Stimulated activated naive CD8-positive, alpha-beta T cell treated with anti-CD3 and anti-CD28 coated beads, Interleukin-15, Interleukin-2, amounts not matched to agents 100 U/mL and 50 U/mL, for 24 hours (primary cell): ENCODE measurements around the gene CEP85.

Experiments
- ATAC-seq: fragments of 150-1000 bp; cut with Tn5 transposase; one replicate; pipeline ENCODE4 v1.10.0; 2021
- DNase-seq: peaks from one replicate; pipeline ENCODE4 v3.0.0; 2021

CEP85 gene, protein sequence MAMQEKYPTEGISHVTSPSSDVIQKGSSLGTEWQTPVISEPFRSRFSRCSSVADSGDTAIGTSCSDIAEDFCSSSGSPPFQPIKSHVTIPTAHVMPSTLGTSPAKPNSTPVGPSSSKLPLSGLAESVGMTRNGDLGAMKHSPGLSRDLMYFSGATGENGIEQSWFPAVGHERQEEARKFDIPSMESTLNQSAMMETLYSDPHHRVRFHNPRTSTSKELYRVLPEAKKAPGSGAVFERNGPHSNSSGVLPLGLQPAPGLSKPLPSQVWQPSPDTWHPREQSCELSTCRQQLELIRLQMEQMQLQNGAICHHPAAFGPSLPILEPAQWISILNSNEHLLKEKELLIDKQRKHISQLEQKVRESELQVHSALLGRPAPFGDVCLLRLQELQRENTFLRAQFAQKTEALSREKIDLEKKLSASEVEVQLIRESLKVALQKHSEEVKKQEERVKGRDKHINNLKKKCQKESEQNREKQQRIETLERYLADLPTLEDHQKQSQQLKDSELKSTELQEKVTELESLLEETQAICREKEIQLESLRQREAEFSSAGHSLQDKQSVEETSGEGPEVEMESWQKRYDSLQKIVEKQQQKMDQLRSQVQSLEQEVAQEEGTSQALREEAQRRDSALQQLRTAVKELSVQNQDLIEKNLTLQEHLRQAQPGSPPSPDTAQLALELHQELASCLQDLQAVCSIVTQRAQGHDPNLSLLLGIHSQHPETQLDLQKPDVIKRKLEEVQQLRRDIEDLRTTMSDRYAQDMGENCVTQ

DNA sequence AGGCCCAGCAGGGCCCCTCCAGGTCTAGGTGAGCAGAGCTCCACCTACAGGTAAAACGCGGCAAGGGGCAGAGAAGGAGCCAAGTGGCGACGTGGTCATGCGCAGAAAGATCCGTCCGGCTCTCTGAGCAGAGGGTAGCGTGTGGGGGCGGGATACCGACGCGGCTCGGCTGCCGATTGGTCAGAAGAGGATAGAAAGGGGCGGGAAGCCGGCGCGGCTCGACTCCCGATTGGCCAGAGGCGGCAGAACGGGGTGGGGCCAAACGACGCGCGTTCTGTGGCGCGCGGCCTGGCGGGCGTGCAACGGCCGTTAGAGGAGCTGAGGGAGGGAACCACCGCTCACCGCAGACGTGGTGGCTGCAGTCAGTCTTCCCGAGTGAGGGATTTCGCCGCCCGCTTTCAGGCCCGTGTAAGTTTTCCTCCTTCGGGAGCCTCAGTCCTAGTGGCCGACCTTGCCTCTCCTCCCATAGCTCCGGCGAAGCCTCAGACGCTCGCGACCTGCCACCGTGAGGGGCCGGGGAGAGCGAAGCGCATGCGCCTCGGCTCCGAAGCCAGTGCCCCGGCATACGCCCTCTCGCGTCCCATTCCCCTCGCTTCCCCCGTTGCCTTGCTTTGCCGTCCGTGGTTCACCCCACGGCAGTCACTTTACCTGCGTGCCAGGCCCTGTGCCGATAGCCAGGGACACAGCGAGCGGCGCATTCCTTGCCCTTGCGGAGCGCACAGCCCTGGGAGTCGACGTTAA, at the start of gene CEP85:
CEP85 (plus strand) TSS at position 298 of the 741 bp plus-strand sequence. CDS start 5,584 bp downstream, outside the sequence.
- DNase-seq, result peak; percentile 99
- ATAC-seq, result peak; percentile 95

DNA sequence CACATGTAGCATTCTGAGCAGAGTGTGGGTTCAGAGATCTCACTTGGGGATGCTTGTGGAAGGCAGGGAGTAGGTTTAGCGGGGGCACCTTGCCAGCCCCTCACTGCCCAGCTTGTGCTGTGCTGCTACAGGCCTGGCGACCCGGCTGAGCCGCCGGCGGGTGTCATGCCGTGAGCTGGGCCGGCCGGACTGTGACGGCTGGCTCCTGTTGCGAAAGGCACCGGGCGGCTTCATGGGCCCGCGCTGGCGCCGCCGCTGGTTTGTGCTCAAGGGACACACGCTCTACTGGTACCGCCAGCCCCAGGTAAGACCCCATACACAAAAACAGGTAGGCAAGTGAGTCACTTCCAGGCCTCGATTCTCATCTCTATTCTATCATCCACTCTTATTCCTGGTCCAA, 49.1 kb upstream of the CEP85 start:
- ATAC-seq (no peak), DNase-seq (no peak)

DNA sequence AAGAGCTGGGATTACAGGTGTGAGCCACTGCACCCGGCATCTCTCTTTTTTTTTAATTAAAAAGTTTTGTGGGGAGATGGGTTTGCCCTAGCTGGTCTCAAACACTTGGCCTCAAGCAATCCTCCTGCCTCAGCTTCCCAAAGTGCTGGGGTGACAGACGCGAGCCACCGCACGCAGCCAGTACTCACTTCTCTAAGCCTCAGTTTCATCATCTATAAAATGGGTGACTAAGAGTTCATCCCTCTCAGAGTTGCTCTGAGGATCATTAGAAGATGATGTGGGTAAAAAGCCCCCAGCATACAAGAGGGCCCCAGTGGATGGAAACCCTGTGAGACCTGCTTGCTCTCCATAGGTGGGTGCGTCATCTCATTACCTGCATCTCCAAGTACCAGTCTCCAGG, 46.1 kb upstream of the CEP85 start:
- no peak for DNase-seq
- no peak for ATAC-seq

DNA sequence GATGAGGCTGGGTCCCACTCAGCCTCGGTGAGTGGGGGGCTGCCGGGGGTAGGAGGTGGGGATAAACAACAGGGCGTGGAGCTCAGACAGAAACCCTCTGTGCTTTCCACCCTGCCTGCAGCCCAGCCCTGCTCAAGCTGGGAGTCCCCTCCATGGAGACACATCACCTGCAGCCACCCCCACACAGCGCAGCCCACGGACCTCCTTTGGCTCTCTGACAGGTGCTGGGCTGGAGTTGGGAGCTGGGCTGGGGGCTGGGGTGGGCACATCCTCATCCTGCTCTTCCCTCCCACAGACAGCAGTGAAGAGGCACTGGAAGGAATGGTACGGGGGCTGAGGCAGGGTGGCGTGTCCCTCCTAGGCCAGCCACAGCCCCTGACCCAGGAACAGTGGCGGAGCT, 45.5 kb upstream of the CEP85 start:
- DNase-seq (no peak), ATAC-seq (no peak)

DNA sequence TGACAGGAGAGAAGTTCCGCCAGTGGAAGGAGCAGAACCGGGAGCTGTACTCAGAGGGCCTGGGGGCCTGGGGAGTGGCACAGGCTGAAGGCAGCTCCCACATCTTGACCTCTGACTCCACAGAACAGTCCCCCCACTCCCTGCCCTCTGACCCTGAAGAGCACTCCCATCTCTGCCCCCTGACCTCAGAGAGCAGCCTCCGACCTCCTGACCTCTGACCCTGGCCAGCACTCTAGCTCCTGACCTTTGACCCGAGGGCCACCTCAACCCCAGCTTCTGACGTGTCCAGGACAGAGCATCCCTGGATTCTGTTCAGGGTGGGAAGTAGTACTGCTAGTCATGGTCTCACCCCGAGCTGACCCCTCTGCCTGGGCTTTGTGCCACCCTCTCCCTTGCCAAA, 44.7 kb upstream of the CEP85 start:
- no peak for ATAC-seq
- no peak for DNase-seq

DNA sequence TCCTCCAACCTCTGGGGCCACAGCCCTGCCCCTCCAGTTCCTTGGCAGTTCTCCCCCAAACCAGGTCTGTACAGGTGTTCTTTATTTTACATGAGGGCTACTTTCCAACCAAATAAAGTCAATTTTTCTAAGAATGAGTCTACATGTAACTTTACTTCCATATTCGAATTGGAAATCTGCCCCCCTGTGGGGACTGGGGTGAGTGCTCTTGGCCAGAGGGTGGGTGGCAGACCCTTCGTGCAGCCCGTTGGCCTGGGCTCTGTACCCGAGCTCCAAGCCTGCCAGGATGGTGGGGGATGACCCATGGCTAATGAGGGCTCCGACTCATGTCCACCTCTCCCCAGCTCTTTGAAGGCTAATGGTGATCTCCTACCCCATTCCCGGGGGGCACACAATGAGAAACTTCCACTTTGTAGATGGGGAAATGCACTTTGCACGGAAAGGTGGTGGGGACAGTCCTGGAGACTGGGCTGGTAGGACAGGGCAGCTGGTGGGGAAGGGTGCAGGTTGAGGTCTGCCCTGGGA, 44.2 kb upstream of the CEP85 start:
- DNase-seq, result no peak
- ATAC-seq, result no peak

DNA sequence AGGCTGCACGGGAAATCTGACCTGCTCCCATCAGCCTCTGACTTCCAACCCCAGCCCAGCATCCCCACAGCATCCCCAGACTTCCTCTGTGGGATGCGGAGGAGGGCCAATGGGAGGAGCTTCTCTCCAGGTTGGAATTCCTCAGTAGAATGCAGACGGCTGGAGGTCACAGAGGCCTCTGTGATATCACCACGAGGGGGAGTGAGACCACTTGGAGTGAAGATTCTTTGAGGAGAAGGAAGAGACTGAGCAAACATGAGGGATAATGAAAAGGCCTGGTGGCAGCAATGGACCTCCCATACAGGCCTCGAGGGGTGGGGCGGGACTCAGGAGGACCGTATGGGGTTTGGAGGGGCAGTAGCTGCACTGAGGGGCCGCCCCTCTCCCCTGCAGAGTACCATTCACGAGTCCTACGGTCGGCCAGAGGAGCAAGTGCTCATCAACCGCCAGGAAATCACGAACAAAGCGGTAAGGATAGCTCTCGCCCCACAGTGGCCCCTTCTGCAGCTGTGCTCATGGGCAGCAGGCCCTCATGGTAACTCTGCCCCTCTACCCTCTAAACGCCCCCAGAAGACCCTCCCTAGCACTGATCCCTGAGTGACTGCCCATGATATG, 43.5 kb upstream of the CEP85 start, which contains the start of gene CATSPER4:
CATSPER4 (plus strand) TSS at position 230 of the 615 bp plus-strand sequence; CDS start at position 256, 26 bp downstream.
- no peak for DNase-seq
- no peak for ATAC-seq

DNA sequence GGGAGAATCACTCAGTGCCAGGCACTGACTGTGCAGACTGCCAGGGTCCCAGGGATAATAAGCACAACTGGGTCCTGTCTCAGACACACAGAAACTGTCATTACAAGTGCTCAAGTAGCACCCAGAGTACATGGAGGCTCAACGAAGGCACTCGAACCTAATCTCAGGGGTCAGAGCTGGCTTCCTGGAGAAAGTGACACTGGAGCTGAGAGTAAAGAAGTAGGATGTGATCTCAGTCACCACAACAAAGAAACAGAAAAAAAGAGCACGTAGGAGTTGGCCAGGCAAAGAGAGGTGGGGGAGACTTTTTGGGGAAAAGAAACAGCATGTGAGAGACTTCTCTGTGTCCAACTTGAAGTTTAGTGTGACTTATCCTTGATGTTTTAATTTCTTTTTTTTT, 42.3 kb upstream of the CEP85 start:
- peak; percentile 26 for DNase-seq
- peak; percentile 66 for ATAC-seq

DNA sequence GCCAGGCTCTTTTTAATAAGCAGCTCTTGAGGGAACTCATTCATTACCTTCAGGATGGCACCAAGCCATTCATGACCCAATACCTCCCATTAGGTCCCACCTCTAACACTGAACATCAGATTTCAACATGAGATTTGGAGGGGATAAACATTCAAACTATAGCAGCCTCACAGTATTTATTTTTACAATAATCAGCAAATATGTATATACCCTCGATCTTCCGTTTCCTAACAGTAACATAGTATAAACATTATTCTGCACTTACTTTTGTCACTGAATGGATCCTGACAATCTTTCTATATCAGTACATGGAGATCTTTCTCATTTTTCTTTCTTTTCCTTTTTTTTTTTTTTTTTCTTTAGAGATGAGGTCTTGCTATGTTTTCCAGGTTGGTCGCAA, 38.2 kb upstream of the CEP85 start:
- DNase-seq (no peak), ATAC-seq (no peak)

DNA sequence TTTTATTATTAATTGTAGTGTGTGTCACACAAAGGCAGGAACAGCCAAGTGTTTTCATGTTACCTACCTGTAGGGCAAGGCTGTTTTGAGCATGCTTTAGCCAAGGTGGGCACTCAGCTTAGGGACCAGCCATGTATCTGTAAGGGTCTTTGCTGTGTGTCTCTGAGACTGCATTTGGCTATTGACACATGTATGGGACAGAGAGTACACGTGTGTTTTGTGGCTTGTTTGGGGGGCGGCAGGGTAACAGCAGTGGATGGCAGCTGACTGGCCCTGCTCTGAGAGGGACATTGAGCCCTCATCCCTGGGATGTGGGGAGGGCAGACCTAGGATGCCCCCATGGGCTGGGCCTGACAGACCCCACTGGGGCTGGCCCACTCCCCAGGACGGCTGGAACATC, 36.7 kb upstream of the CEP85 start:
- DNase-seq (no peak), ATAC-seq (no peak)

DNA sequence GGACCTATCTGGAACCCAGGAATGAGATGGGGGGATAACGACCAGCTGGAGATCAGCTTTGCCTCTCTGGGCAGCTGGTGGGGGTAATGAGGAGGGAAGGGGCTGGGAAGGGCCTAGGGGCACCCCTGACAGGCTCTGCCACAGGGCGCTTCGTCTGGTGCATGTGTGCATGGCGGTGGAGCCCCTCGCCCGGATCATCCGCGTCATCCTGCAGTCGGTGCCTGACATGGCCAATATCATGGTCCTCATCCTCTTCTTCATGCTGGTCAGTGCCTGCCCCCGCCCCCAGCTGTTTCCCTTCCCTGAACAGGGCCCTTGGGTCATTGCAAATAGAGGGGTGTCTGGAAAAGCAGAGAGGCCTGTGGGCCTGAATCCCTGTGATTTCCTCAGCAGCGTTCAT, 36.2 kb upstream of the CEP85 start:
- no peak for DNase-seq
- no peak for ATAC-seq

DNA sequence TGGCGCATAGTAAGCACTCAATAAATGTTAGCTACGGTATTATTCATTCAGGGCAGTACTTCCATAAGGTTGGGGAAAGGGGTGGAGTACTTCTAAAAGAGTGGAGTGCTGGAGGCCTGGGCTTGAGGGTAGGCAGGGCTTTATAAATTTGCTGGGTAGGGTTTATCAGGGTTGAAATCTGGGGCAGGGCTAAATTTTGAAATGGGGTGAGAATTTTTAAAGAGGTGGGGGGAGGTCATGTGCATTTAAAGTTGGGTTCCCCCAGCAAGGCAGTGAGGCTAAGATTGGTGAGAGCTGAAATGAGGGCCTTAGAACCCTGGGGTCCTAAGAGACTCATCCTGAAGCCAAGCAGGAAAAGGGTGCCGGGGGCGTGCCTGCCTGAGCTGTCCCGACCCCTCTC, 33.6 kb upstream of the CEP85 start:
- no peak for ATAC-seq
- no peak for DNase-seq

DNA sequence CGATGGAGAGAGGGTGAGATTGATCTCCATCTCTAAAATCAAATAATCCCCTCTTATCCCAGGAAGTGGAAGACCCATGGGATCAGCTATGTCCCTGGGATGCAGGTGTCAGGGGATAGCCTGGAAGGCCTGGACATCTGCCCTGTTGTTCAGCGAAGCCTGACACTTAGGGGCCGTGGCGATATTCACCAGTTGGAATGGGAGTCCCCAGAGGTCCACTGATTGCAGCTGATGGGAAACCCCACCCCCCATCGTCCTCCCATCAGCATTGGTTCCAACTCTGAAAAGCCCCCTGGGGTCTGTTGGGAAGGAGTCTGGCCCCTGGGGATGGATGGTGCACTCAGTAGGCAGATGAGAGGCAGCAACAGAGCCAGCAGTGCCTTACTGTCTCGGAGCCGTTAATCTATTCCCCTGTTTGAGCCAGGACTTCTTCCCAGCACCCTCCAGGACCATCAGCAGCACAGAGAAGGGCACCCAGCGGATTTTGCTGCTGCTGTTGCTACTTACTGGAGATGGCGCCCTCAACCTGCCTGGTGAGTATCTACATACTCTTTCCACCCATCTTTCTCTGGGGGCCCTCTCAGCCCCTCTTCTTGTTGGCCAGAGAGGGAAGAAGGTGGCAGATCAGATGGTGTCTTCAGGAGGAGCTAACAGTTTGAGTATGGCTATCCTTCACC, 30.2 kb upstream of the CEP85 start:
- DNase-seq, result no peak
- ATAC-seq, result no peak

DNA sequence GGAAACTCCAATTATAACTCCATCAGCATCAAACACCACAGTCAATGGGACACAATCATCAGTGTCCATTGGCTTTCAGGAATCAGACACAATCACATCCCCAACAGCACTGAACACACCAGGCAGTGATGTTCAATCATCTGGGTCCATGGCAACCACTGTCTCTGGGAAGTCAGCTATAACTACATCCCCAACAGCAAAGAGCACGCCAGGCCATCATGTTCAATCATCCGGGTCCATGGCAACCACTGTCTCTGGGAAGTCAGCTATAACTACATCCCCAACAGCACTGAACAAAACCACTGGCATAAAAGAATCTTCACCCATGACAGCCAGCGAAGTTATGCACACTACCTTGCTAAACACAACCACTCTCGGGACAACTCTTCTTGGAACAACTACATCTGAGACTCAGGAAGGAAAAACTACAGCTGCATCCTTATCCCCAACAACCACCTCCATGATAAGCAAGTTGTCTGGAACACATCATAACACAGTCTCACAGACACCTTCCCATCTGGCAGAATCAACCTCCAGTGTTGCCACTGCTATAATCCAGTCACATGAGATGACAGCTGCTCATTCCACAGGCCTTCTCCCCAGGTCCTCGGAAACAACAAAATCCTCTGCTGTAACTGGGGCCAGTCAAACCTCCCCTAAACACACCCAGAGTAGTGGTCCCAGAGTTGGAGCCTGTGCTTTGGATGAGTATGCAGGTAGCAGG, 23.7 kb upstream of the CEP85 start:
- DNase-seq (no peak), ATAC-seq (no peak)

DNA sequence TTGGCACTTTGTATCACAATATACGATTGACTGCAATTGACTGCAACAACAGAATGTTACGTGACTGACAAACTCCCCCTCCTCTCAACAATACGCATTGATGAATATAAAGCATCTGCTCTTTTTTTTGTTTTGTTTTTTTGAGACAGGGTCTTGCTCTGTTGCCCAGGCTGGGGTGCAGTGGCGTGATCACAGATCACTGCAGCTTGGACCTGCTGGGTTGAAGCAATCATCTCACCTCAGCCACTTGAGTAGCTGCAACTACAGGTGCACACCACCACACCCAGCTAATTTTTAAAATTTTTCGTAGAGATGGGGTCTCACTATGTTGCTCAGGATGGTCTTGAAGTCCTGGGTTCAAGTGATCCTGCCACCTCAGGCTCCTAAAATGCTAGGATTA, 21.3 kb upstream of the CEP85 start:
- no peak for DNase-seq
- no peak for ATAC-seq

DNA sequence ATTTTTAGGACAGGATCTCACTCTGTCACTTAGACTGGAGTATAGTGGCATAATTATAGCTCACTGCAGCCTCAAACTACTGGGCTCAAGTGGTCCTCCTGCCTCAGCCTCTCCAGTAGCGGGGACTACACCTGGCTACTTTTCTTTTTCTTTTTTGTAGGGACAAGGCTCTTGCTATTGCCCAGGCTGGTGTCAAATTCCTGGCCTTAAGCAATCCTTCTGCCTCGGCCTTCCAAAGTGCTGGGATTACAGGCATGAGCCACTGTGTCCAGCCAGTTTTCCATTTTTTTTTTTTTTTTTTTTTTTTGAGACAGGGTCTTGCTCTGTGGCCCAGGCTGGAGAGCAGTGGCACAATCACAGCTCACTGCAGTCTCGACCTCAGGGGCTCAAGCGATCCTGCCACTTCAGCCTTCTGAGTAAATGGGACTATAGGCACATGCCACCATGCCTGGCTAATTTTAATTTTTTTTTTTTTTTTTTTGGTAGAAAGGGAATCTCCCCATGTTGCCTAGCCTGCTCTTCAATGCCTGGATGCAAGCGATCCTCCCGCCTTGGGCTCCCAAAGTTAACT, 20.6 kb upstream of the CEP85 start:
- no peak for DNase-seq
- ATAC-seq, result no peak

DNA sequence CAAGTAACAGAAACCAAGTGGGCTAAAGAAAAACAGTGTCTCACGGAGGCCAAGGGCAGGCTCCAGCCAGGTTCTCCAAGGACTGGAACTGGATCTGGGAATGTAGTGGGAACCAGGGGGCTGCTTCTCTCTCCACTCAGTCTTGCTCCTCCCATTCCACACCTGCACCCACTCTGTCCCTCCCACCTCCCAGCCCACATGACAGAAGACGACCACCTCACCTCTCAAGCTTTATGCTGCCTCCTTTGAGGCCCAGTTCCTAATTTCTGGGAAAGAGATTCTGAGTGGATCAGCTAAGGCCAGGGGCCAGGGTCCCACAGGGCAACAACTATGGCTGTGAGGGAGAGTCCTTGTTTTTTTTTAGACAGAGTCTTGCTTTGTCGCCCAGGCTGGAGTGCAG, 18.8 kb upstream of the CEP85 start:
- no peak for ATAC-seq
- no peak for DNase-seq

DNA sequence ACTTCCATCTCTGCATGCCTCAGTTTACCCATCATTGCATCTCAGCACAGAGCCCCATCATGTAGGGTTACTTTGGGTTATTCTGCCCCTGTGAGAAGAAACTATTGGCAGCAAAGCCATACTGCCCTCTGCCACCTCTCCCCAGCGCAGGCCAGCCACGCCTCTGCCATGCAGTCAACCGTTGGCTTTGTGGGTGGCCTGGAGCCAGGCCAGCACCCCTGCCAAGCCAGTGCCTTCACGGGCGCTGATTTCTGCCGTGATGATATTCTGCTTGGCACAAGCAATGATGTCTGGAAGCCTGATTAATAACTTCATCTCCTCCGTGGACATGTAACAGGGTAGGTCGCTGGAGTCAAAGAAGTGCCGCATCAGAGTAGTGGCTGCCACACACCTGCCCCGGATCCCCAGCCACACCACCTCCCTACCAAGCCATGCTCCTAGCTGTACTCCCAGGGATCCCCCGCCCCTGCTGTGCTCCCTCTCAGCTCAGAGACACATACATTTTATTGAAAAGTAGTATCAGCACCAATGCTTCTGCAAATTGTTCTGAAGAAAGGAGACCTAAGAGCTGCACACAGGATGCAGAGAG, 15.0 kb upstream of the CEP85 start:
- DNase-seq, result no peak
- no peak for ATAC-seq

DNA sequence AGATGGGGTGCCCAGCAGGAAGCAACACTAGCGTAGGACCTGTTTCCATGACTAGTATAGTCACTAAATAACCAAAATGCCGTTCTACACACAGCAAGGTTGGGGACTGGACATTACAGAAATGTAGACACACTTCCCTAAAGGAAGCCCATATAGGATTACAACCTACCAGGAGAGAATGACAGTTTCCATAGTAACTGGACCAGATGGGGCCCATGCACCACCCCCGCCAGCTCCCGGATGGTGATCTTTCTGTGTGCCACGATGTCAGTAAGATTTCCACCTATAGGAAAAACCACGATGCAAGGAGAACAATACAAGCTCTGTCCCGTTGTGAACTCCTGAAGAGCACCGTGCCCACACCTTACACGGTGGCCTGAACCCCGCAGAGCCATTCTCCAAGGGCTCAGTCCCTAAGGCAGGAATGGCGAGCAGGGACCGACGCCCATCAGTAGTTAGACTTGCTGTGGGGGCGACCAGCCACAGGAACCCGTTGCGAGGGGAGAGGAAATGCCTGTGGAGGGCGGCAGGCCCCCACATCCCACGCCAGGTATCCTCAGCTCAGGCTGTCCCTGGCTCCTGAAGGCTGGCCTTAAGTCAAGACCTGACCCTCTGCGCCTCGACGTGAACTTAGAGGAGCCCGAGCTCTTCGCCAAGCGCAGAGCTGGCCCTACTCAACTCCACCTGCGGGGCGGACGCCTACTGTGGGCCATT, 13.6 kb upstream of the CEP85 start:
- no peak for ATAC-seq

More for the DNA sequence above, 13.6 kb upstream of the CEP85 start:
- no peak for DNase-seq
